Islet of Langerhans (tissue), 1 donor: ENCODE measurements around the gene FBLN2.
"Not testable (repeated sequence)": the region's sequence is repeated elsewhere in the genome, so short reads cannot be mapped to it uniquely, and the experiment has no call there.

Source experiments
- FAIRE-seq: peaks from one replicate; lab custom pipeline; 2011; peaks lifted over from hg19 to GRCh38; lab: Jason Lieb, UNC

FBLN2 gene

GRCh38 chr3:13549623-13550422 lies 898 bp downstream of the FBLN2 start:
- no peak for FAIRE-seq

DNA sequence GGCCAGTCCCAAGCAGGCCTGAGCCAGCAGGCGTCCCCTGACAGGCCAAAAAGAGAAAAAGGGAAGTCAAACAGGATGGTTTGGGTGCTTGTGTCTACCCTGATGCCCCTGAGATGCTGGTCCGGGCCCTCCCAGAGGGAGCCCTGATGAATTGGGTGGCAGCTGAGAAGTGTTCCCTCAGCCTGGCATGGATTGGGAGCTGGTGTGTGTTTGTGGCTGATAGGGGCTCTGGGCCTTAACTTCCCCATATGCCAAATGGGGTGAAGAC lies 1.4 kb downstream of the FBLN2 start:
- no peak for FAIRE-seq

DNA sequence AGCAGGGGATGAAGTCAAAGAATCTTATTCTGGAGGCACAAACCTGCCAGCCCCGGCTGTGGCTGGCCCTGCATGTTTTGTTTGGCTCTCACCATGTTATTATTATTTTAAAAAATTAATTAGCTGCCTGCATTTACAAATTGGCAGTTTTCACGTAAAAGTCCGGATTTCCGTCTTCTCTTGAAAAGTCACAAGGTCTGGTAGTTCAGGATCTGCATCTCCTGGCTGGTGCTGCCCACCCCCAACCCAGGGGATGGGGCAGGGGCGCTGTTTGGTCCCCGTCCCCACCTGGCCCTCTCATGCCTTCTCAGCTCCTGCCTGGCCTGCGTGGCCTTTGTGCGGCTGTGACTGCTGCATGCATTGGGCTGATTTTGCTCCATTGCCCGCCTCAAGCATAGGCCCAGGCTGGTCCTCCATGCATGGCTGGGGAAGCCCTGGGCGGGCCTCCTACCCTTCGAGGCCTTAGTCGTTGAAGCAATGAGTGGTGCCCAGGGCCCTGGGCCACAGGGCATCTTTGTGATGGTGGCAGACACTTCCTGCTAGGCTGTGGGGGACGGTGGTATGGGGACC lies 2.0 kb downstream of the FBLN2 start:
- no peak for FAIRE-seq

DNA sequence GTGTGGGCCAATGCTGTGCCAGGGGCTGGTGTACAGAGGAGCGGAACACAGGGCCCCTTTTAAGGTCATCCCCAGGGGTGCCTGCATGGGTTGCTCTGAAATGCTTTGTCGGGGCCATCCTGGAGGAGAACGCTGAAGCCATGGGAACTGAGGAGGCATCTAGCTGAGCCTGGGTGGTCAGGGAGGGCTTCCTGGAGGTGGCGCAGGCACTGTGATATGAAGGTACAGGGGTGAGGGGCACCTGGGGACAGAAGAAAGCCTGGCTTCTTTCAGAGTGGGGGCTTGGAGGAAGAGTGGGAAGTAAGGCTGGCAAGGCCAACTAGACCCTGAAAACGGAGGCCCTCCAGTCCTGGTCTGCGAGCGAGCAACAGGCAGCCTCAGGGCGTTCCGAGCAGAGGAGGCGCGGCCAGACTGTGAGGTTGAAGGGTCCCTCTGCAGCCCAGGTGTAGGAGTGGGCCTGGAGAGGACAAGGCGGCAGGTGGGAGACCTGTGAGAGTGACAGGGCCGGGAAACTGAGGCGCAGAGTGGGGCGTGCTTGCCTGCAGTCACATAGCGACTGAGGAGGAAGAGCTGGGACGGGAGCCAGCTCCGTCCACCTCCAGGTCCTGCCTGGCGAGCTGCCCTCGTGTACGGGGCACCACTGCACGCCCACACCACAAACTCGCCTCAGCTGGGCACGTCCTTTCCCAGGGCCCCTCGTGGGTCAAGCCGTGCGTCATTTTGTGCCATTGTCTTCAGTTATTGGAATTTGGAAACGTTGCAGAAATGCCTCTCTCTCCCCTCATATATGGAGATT lies 4.1 kb downstream of the FBLN2 start:
- no peak for FAIRE-seq

DNA sequence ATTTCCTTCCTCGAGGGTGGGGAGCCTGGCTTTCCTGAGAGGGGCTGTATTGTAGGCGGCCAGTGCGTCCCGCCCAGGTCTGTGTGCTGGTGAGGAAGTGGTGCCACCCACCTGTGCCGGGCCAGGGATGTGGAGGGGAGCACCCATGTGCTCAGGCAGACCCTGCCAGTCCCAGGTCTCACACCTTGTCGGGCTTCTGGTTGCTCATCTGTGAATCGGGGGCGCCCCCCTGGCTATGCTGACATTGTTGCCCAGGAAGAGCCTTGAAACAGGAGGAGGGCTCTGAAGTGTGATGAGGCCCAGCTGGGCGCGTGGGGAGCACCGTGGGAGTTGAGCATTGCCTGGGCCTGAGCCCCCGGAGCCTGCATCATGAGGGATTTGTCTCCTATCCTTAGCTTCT lies 4.8 kb downstream of the FBLN2 start:
- no peak for FAIRE-seq

DNA sequence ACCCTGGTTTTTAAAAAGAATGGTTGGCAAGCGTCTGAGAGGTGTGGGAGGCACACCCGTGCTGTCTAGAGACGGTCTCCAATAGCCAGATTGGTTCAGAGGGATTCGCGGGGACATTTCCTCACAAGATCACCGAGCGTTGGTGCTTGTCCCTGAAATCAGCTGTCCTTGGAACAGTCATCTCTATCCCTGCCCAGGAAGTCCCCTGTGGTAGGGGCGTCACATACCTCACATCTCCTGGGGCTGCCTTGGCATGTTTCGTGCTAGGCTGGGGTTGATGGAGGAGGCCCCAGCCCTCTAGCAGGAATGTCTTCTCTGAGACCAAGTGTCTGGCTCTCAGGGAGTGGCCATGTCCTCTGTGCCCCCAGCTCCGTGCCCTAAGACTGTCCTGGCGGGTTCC lies 6.8 kb downstream of the FBLN2 start:
- no peak for FAIRE-seq

DNA sequence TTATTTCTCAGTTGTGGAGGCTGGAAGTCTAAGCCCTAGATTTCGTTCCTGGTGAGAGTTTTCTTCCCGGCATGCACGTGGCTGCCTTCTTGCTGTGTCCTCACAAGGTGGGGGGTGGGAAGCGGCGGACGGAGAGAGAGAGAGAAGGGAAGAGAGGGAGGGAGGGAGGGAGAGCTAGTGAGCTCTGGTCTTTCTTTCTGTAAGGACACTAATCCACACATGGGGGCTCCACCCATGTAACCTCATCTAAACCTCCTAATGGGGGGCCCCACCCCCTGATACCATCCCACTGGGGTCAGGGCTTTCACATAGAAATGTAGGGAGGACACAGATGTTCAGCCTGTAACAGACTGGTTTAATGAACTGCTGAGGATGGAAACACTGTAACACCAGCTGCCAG lies 7.3 kb downstream of the FBLN2 start:
- no peak for FAIRE-seq

- no peak for FAIRE-seq
Observed at GRCh38 chr3:13556917-13557316, 8.0 kb downstream of the FBLN2 start.

- FAIRE-seq = no peak
Observed at GRCh38 chr3:13557417-13557816, 8.5 kb downstream of the FBLN2 start.

DNA sequence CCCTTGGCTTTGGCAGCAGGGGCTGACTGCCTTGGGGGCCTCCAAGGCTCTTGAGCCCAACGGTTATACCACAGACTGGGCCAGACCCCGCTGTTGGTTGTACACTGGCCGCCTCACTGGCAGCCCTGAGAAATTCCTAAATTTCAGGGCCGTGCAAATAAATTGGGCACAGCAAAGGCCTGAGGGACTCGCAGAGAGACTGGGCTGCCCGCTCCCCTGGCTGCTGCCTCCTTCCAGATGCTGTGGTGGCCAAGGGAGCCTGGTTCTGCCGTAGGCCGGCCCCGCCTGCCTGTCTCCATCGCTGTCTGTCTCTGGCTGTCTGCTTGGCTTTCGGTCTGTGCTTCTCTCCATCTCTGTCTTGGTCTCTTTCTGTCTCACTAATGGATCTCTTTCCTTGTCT lies 9.0 kb downstream of the FBLN2 start:
- no peak for FAIRE-seq

GRCh38 chr3:13558651-13559050 lies 9.7 kb downstream of the FBLN2 start:
- no peak for FAIRE-seq

- FAIRE-seq = no peak
Observed at GRCh38 chr3:13559764-13560525, 11.0 kb downstream of the FBLN2 start.

GRCh38 chr3:13561376-13561775 lies 12.5 kb downstream of the FBLN2 start:
- no peak for FAIRE-seq

GRCh38 chr3:13561967-13562366 lies 13.0 kb downstream of the FBLN2 start:
- no peak for FAIRE-seq

DNA sequence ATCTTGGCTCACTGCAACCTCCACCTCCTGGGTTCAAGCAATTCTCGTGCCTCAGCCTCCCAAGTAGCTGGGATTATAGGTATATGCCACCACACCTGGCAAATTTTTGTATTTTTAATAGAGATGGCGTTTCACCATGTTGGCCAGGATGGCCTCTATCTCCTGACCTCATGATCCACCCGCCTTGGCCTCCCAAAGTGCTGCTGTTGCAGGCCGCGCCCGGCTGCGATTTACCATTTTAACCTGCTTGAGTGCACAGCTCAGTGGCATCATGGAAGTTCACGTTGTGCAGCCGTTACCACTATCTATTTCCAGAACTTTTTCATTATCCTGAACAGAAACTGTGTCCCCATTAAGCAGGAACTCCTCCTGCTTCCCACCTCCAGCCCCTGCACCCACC lies 13.5 kb downstream of the FBLN2 start:
- FAIRE-seq = not testable (repeated sequence)

- FAIRE-seq = no peak
Observed at GRCh38 chr3:13563321-13563720, 14.4 kb downstream of the FBLN2 start.

DNA sequence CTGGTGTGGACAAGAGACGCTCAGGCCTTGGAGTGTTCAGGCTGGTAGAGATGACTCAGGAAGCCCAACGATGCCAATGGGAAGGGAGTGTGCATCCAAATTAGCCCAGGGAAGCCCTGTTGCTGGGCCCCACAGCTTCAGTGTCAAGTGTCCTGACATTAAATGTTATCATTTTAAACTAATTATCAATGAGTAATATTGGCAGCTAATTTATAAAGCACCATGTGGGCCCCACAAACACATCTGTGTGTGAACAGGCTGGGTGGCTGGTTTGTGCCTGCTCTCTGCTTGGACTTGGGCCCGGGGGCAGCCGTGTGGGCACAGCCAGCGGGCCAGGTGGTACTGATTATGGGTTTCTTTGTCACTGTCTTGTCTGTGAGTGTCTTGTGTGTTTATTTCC lies 15.0 kb downstream of the FBLN2 start:
- no peak for FAIRE-seq

DNA sequence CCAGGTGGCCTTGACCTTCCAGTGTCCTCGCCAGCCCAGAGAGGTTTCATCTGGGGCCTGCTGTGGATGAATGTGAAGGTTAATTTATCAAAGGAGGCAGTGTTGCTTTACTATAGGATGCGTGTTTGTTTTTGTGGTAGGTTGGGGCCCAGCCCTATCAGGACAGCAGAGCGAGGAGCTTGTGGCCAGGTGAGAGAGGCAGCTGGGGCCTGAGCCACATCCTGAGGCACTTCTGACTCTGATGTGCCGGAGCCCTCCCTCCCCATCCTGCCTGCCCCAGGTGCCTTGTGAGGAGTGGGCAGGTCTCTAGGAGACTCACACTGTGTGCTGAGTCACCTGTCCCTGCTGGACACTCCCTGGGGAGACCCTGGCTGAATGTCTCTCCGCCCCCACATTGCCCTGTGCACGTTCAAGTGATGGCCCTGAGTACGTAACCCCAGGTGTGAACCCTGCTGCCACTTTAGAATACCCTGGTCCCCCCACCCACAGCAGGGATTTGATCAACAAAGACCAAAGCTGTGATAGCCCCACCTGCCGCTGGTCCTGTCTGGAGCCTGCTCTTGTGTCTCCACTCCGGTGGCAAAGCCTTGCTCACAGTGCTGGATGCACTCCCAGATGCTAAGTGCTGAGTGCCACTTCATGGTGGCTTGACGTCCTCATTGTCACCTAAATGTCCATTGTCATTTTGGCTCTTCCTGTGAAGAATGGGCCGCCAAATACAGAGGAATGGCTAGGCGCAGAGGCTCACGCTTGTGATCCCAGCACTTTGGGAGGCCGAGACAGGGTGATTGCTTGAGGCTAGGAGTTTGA lies 16.0 kb downstream of the FBLN2 start:
- FAIRE-seq = no peak

- FAIRE-seq = no peak
Observed at GRCh38 chr3:13565581-13566452, 16.9 kb downstream of the FBLN2 start.

GRCh38 chr3:13566453-13566748 lies 17.5 kb downstream of the FBLN2 start:
- no peak for FAIRE-seq

DNA sequence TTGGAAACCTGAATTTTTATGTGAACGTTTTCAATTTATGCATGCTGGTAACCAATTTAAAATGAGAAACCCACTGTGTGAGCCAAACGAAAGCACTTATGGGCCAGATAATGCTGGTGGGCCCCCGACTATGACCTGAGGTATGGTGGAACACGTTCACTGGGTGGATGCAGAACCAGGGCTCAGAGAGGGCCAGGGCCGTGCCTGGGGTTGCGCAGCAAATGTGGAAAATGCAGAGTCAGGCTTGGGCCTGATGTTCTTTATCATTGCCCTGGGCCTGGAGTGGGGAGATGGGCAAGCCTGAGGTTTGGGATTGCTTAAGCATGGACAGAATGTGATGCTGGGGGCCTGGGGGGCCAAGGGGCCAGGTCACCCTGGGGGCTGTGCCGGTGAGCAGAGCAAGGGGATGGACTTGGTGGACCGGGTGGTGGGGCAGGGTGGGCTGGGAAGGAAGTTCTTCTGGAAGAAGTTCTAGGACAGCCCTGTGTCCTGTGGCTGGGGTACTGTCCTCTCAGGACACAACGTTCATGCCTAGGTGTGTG lies 17.9 kb downstream of the FBLN2 start:
- no peak for FAIRE-seq
